H9 (cell line): ENCODE measurements around the gene TNRC18. TPM values are rescaled to one million over a fixed set of nuclear protein-coding genes. Genes with fewer than 3 reads are reported as not detected.

Experiments used
- DNase-seq: peaks from one replicate; pipeline ENCODE4 v3.0.0-alpha.2; 2017
- H2AFZ ChIP-seq: one replicate; pipeline ENCODE4 v1.6.1; 2013; ENCODE audit warnings: mild to moderate bottlenecking, low read length, control low read depth, moderate library complexity
- H2AK5ac ChIP-seq: 2 replicates; pipeline ENCODE4 v1.6.1; 2013; ENCODE audit warnings: low read length, control low read depth, mixed read lengths; ENCODE audit not compliant: insufficient read length
- H2BK120ac ChIP-seq: one replicate; pipeline ENCODE4 v1.6.1; 2013; ENCODE audit warnings: low read depth, mild to moderate bottlenecking, low read length, control low read depth, inconsistent platforms; ENCODE audit not compliant: poor library complexity, severe bottlenecking
- H2BK12ac ChIP-seq: 2 replicates; pipeline ENCODE4 v1.6.1; 2013; ENCODE audit warnings: low read length, control low read depth, mixed read lengths, low read depth; ENCODE audit not compliant: insufficient read length
- H2BK15ac ChIP-seq: 2 replicates; pipeline ENCODE4 v1.6.1; 2013; ENCODE audit warnings: low read depth, low read length, control low read depth
- H2BK20ac ChIP-seq: one replicate; pipeline ENCODE4 v1.6.1; 2013; ENCODE audit warnings: low read depth, mild to moderate bottlenecking, low read length, control low read depth, inconsistent platforms; ENCODE audit not compliant: poor library complexity, severe bottlenecking
- H2BK5ac ChIP-seq: 2 replicates; pipeline ENCODE4 v1.6.1; 2013; ENCODE audit warnings: low read length, control low read depth, mixed read lengths; ENCODE audit not compliant: insufficient read length
- H3K14ac ChIP-seq: 2 replicates; pipeline ENCODE4 v1.6.1; 2013; ENCODE audit warnings: low read length, control low read depth; ENCODE audit not compliant: insufficient read depth
- H3K18ac ChIP-seq: 2 replicates; pipeline ENCODE4 v1.6.1; 2013; ENCODE audit warnings: low read depth, mild to moderate bottlenecking, mixed read lengths, low read length, control low read depth; ENCODE audit not compliant: insufficient read length
- H3K23ac ChIP-seq: 2 replicates; pipeline ENCODE4 v1.6.1; 2013; ENCODE audit warnings: low read length, control low read depth, mixed read lengths, low read depth; ENCODE audit not compliant: insufficient read length
- H3K23me2 ChIP-seq: 2 replicates; pipeline ENCODE4 v1.6.1; 2013; ENCODE audit warnings: low read depth, mild to moderate bottlenecking, mixed read lengths, low read length, control low read depth; ENCODE audit not compliant: insufficient read length, poor library complexity, severe bottlenecking
- H3K27ac ChIP-seq: 2 replicates; pipeline ENCODE4 v1.5.1; 2013; ENCODE audit warnings: low read length, control low read depth, mixed read lengths, low read depth; ENCODE audit not compliant: insufficient read length
- H3K27me3 ChIP-seq: 2 replicates; pipeline ENCODE4 v1.6.1; 2013; ENCODE audit warnings: low read length, control low read depth, inconsistent platforms; ENCODE audit not compliant: insufficient read depth
- H3K4ac ChIP-seq: 2 replicates; pipeline ENCODE4 v1.6.1; 2013; ENCODE audit warnings: low read depth, mild to moderate bottlenecking, control low read depth, inconsistent platforms, low read length, moderate library complexity
- H3K4me1 ChIP-seq: 2 replicates; pipeline ENCODE4 v1.6.1; 2013; ENCODE audit warnings: low read length, control low read depth, inconsistent platforms; ENCODE audit not compliant: insufficient read depth
- H3K4me2 ChIP-seq: 2 replicates; pipeline ENCODE4 v1.6.1; 2013; ENCODE audit warnings: low read length, control low read depth, mixed read lengths; ENCODE audit not compliant: insufficient read length, insufficient read depth
- H3K56ac ChIP-seq: 2 replicates; pipeline ENCODE4 v1.6.1; 2013; ENCODE audit warnings: low read depth, mild to moderate bottlenecking, mixed read lengths, low read length, control low read depth; ENCODE audit not compliant: insufficient read length
- H3K79me1 ChIP-seq: 2 replicates; pipeline ENCODE4 v1.6.1; 2013; ENCODE audit warnings: low read depth, mild to moderate bottlenecking, moderate library complexity, low read length, control low read depth, inconsistent platforms; ENCODE audit not compliant: insufficient read depth, poor library complexity, severe bottlenecking
- H3K79me2 ChIP-seq: 2 replicates; pipeline ENCODE4 v1.6.1; 2013; ENCODE audit warnings: low read length, control low read depth, inconsistent platforms; ENCODE audit not compliant: insufficient read depth
- H3K9ac ChIP-seq: 2 replicates; pipeline ENCODE4 v1.6.1; 2013; ENCODE audit warnings: low read length, control low read depth, mixed read lengths; ENCODE audit not compliant: insufficient read length; ENCODE audit errors: extremely low read depth
- H3K9me3 ChIP-seq: one replicate; pipeline ENCODE4 v1.6.1; 2013; ENCODE audit warnings: low read depth, low read length, inconsistent platforms; ENCODE audit not compliant: control insufficient read depth
- H3T11ph ChIP-seq: one replicate; pipeline ENCODE4 v1.6.1; 2013; ENCODE audit warnings: mild to moderate bottlenecking, low read length, control low read depth, inconsistent platforms
- H4K20me1 ChIP-seq: one replicate; pipeline ENCODE4 v1.6.1; 2013; ENCODE audit not compliant: control insufficient read depth, insufficient read length, insufficient read depth
- H4K5ac ChIP-seq: 2 replicates; pipeline ENCODE4 v1.6.1; 2013; ENCODE audit warnings: low read depth, mild to moderate bottlenecking, mixed read lengths, low read length, control low read depth; ENCODE audit not compliant: insufficient read length
- H4K8ac ChIP-seq: replicated peaks from 2 replicates; pipeline ENCODE4 v1.6.1; 2013; ENCODE audit warnings: low read length, control low read depth, mixed read lengths, low read depth; ENCODE audit not compliant: insufficient read length
- H4K91ac ChIP-seq: 2 replicates; pipeline ENCODE4 v1.6.1; 2013; ENCODE audit warnings: low read depth, mild to moderate bottlenecking, moderate library complexity, mixed read lengths, low read length, control low read depth; ENCODE audit not compliant: insufficient read length
- H3K27ac Mint-ChIP-seq, 3 experiments: 2 replicates in 2 of 3; 3 replicates in 1 of 3; pipeline ENCODE4 v1.8.0; 2020 to 2021; ENCODE audit warnings: mixed read lengths in 3 of 3, mild to moderate bottlenecking in 1 of 3, moderate library complexity in 1 of 3
- H3K27me3 Mint-ChIP-seq: 2 replicates; pipeline ENCODE4 v1.8.0; 2021; ENCODE audit warnings: low read depth, mild to moderate bottlenecking, moderate library complexity, mixed read lengths
- H3K36me3 Mint-ChIP-seq, 3 experiments: 2 replicates in 2 of 3; 3 replicates in 1 of 3; pipeline ENCODE4 v1.8.0; 2020 to 2021; ENCODE audit warnings: low read depth in 3 of 3, mixed read lengths in 3 of 3; ENCODE audit not compliant: insufficient read depth in 1 of 3
- H3K4me1 Mint-ChIP-seq, 2 experiments: 2 replicates each; pipeline ENCODE4 v1.8.0; 2020; ENCODE audit warnings: mixed read lengths in 2 of 2
- H3K4me3 Mint-ChIP-seq, 2 experiments: 2 replicates in 1 of 2; 3 replicates in 1 of 2; pipeline ENCODE4 v1.8.0; 2020 to 2021; ENCODE audit warnings: mild to moderate bottlenecking in 2 of 2, mixed read lengths in 2 of 2, moderate library complexity in 1 of 2
- H3K9me3 Mint-ChIP-seq, 2 experiments: 2 replicates in 1 of 2; 3 replicates in 1 of 2; pipeline ENCODE4 v1.8.0; 2020; ENCODE audit warnings: mild to moderate bottlenecking in 2 of 2, mixed read lengths in 2 of 2, moderate library complexity in 1 of 2
- WGBS: extraction: QIAGEN DNeasy Blood & Tissue Kit; methylation state at CpG from one replicate; pipeline ENCODE4 v1.1.7; 2013; ENCODE audit warnings: missing lambda C conversion rate, low lambda C conversion rate, mixed read lengths; ENCODE audit not compliant: insufficient read length; ENCODE audit errors: extremely low coverage; 5-methylcytosine and 5-hydroxymethylcytosine counted together
- total RNA-seq: library from RNA; stranded (reverse); gene quantifications from 2 replicates; pipeline ENCODE4 v1.2.1, GENCODE V29; 2021
- TF ChIP-seq, protein P1 (sequence below): fragments of 200-600 bp; sonication (generic); conservative IDR thresholded peaks from 3 replicates; pipeline ENCODE4 v1.8.0; 2021; ENCODE audit warnings: antibody characterized with exemption, mild to moderate bottlenecking

Gene TNRC18
- total RNA-seq, 1 experiment from 2014 or later, result 21.2 TPM

DNA sequence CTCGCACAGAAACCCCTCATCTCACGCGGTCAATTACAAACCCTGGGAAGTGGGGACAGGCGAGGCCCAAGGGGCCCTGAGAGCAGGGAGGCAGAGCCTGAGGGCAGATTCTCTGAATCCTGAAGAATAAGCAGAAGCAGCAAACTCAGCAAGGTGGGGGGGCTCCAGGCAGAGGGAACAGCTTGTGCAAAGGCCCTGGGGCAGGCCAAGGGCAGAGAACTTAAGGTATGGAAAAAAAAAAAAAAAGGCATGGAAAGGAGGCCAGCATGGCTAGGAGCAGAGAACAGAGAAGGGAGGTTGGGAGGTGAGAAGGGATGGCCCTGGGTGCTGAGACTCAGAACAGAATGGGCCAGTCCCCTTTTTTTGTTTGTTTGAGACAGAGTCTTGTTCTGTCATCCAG is 32.8 kb upstream of the TNRC18 start:
- Mint-ChIP-seq H3K9me3 (no peaks in the 10 kb centered on the region), H3K27me3 (peaks cover 12% of the 10 kb centered on the region), H3K27ac (no peak overlapping the region), H3K36me3 (no peaks in the 10 kb centered on the region), H3K4me1 (peaks cover 8 to 11% of the 10 kb centered on the region in 2 experiments), H3K4me3 (no peak overlapping the region)
- Histone ChIP-seq H2AK5ac (no peak overlapping the region), H3K18ac (no peak overlapping the region), H3K14ac (no peak overlapping the region; the same call in 1 of the 2 replicates), H2BK15ac (no peak overlapping the region), H2AFZ (no peak overlapping the region), H2BK5ac (no peak overlapping the region), H4K91ac (no peak overlapping the region), H3K27ac (no peak overlapping the region), H3K4me1 (no peaks in the 10 kb centered on the region), H4K5ac (no peak overlapping the region), H3K23ac (no peak overlapping the region), H2BK12ac (no peak overlapping the region), H4K8ac (no peak overlapping the region), H3K9me3 (no peaks in the 10 kb centered on the region), H3K79me1 (no peaks in the 10 kb centered on the region), H2BK120ac (no peak overlapping the region), H2BK20ac (no peak overlapping the region), H3K4me2 (no peak overlapping the region), H3K9ac (no peak overlapping the region), H3K56ac (no peak overlapping the region), H3K23me2 (no peaks in the 10 kb centered on the region), H4K20me1 (no peaks in the 10 kb centered on the region), H3T11ph (no peak overlapping the region), H3K4ac (no peak overlapping the region), H3K79me2 (no peaks in the 10 kb centered on the region), H3K27me3 (no peaks in the 10 kb centered on the region)
- no CpG with 5 or more reads among the region's 4 CpGs for WGBS
- TF ChIP-seq, protein P1, sequence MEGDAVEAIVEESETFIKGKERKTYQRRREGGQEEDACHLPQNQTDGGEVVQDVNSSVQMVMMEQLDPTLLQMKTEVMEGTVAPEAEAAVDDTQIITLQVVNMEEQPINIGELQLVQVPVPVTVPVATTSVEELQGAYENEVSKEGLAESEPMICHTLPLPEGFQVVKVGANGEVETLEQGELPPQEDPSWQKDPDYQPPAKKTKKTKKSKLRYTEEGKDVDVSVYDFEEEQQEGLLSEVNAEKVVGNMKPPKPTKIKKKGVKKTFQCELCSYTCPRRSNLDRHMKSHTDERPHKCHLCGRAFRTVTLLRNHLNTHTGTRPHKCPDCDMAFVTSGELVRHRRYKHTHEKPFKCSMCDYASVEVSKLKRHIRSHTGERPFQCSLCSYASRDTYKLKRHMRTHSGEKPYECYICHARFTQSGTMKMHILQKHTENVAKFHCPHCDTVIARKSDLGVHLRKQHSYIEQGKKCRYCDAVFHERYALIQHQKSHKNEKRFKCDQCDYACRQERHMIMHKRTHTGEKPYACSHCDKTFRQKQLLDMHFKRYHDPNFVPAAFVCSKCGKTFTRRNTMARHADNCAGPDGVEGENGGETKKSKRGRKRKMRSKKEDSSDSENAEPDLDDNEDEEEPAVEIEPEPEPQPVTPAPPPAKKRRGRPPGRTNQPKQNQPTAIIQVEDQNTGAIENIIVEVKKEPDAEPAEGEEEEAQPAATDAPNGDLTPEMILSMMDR, result no peak
- no peak for DNase-seq
